NCI-H1048 (cell line): ENCODE data around the gene LYSMD4.

Experiments
- DNase-seq: peaks from one replicate; lab custom pipeline; 2025; lab: John Stamatoyannopoulos, UW

Gene LYSMD4

GRCh38 chr15:99731336-99732123 lies 1.7 kb downstream of the LYSMD4 start:
- no peak for DNase-seq

GRCh38 chr15:99729920-99730319 lies 3.3 kb downstream of the LYSMD4 start:
- no peak for DNase-seq

- no peak for DNase-seq
These were observed 3.9 kb downstream of the LYSMD4 start for GRCh38 chr15:99729327-99729726.

- DNase-seq = no peak
These were observed 4.3 kb downstream of the LYSMD4 start for GRCh38 chr15:99728916-99729315.

- DNase-seq = no peak
These were observed 5.5 kb downstream of the LYSMD4 start for GRCh38 chr15:99727733-99728132.

GRCh38 chr15:99727330-99727729 lies 5.9 kb downstream of the LYSMD4 start:
- DNase-seq = no peak

GRCh38 chr15:99726333-99726732 lies 6.9 kb downstream of the LYSMD4 start:
- DNase-seq = no peak

- DNase-seq = no peak
These were observed 10.8 kb downstream of the LYSMD4 start for GRCh38 chr15:99722406-99722805.

- no peak for DNase-seq
These were observed 11.3 kb downstream of the LYSMD4 start for GRCh38 chr15:99721896-99722295.

GRCh38 chr15:99721104-99721778 lies 12.0 kb downstream of the LYSMD4 start:
- no peak for DNase-seq

- no peak for DNase-seq
These were observed 12.7 kb downstream of the LYSMD4 start for GRCh38 chr15:99720533-99720932.

GRCh38 chr15:99719096-99719541 lies 14.1 kb downstream of the LYSMD4 start:
- no peak for DNase-seq

- no peak for DNase-seq
These were observed 14.8 kb downstream of the LYSMD4 start for GRCh38 chr15:99718421-99718820.

- DNase-seq = no peak
These were observed 15.9 kb downstream of the LYSMD4 start for GRCh38 chr15:99717161-99718009.

GRCh38 chr15:99716540-99717095 lies 16.6 kb downstream of the LYSMD4 start:
- DNase-seq = no peak

GRCh38 chr15:99712415-99712814 lies 20.8 kb downstream of the LYSMD4 start:
- no peak for DNase-seq

- DNase-seq = no peak
These were observed 21.6 kb downstream of the LYSMD4 start for GRCh38 chr15:99711625-99712024.

GRCh38 chr15:99709243-99709986 lies 23.8 kb downstream of the LYSMD4 start:
- DNase-seq = no peak

GRCh38 chr15:99708563-99708962 lies 24.7 kb downstream of the LYSMD4 start:
- no peak for DNase-seq

GRCh38 chr15:99707473-99708270 lies 25.6 kb downstream of the LYSMD4 start:
- no peak for DNase-seq
